Smooth muscle cell (in vitro differentiated cells): Measurements from ENCODE around the gene STPG4. TPM values are rescaled to one million over a fixed set of nuclear protein-coding genes. Genes with fewer than 3 reads are reported as not detected.

Experiments used
- DNase-seq: peaks from one replicate; lab custom pipeline; 2025; ENCODE audit not compliant: unreplicated experiment; lab: John Stamatoyannopoulos, UW
- H2AFZ ChIP-seq: fragments of 200-600 bp; sonication (generic); 2 replicates; pipeline ENCODE4 v1.6.0; 2016; ENCODE audit warnings: antibody characterized with exemption, low read depth, mild to moderate bottlenecking
- H3F3A ChIP-seq: fragments of 200-600 bp; sonication (generic); 2 replicates; pipeline ENCODE4 v1.6.0; 2017; ENCODE audit warnings: antibody characterized with exemption, low read depth
- H3K27ac ChIP-seq: fragments of 200-600 bp; sonication (generic); 2 replicates; pipeline ENCODE4 v1.5.1; 2016; ENCODE audit warnings: low read depth, mild to moderate bottlenecking
- H3K27me3 ChIP-seq: fragments of 200-600 bp; sonication (generic); 2 replicates; pipeline ENCODE4 v1.6.1; 2016; ENCODE audit warnings: low read depth, mild to moderate bottlenecking
- H3K36me3 ChIP-seq: fragments of 200-600 bp; sonication (generic); 2 replicates; pipeline ENCODE4 v1.5.1; 2016; ENCODE audit warnings: low read depth
- H3K4me1 ChIP-seq: fragments of 200-600 bp; sonication (generic); 2 replicates; pipeline ENCODE4 v1.5.1; 2016; ENCODE audit warnings: low read depth
- H3K4me2 ChIP-seq: fragments of 200-600 bp; sonication (generic); 2 replicates; pipeline ENCODE4 v1.6.0; 2016; ENCODE audit warnings: mild to moderate bottlenecking
- H3K4me3 ChIP-seq: fragments of 200-600 bp; sonication (generic); 2 replicates; pipeline ENCODE4 v1.5.1; 2016; ENCODE audit warnings: mild to moderate bottlenecking
- H3K79me2 ChIP-seq: fragments of 200-600 bp; sonication (generic); 2 replicates; pipeline ENCODE4 v1.6.0; 2016; ENCODE audit warnings: low read depth, mild to moderate bottlenecking
- H3K9ac ChIP-seq: fragments of 200-600 bp; sonication (generic); 2 replicates; pipeline ENCODE4 v1.6.0; 2016; ENCODE audit warnings: low read depth
- H3K9me3 ChIP-seq: fragments of 200-600 bp; sonication (generic); replicated peaks from 2 replicates; pipeline ENCODE4 v1.5.1; 2016; ENCODE audit warnings: low read depth
- H4K20me1 ChIP-seq: fragments of 200-600 bp; sonication (generic); 2 replicates; pipeline ENCODE4 v1.6.0; 2016; ENCODE audit warnings: low read depth
- CTCF ChIP-seq: fragments of 200-600 bp; sonication (generic); IDR thresholded peaks from 2 replicates; pipeline ENCODE4 v1.5.1; 2017; ENCODE audit warnings: borderline replicate concordance, mild to moderate bottlenecking, antibody characterized with exemption; ENCODE audit not compliant: insufficient read depth, poor library complexity, severe bottlenecking
- WGBS: methylation state at CpG from one replicate; pipeline ENCODE4 v1.1.7; 2016; ENCODE audit warnings: low lambda C conversion rate; 5-methylcytosine and 5-hydroxymethylcytosine counted together
- polyA plus RNA-seq: library from polyadenylated mRNA; unstranded; fragments of >200 nt; fragmentation: Nextera tagmentation; extraction: Ambion mirVana; gene quantifications from 2 replicates; pipeline ENCODE4 v1.2.1, GENCODE V29; 2016
- total RNA-seq: library from RNA; depleted of rRNA; stranded (reverse); fragments of >200 nt; gene quantifications from 2 replicates; pipeline ENCODE4 v1.2.3, GENCODE V29; 2014

STPG4 gene
- total and polyA plus RNA-seq, 2 experiments from 2014 or later, result 0.54 TPM; not detected in 1

- Histone ChIP-seq H3K27me3 (no peaks in the 10 kb centered on the region), H3K27ac (peak overlapping the region; percentile 71), H3F3A (peaks cover 14% of the 10 kb centered on the region), H3K79me2 (no peaks in the 10 kb centered on the region), H3K9me3 (no peaks in the 10 kb centered on the region), H3K36me3 (no peaks in the 10 kb centered on the region), H3K4me1 (no peaks in the 10 kb centered on the region), H3K9ac (no peak overlapping the region), H3K4me2 (no peak overlapping the region), H2AFZ (no peak overlapping the region), H4K20me1 (no peaks in the 10 kb centered on the region), H3K4me3 (no peak overlapping the region)
- no peak for DNase-seq
- 83% methylated on average over 3 of the region's 3 CpGs for WGBS
- TF ChIP-seq CTCF, result no peak
These were observed 13.6 kb downstream of the STPG4 start for GRCh38 chr2:47141520-47141919.

DNA sequence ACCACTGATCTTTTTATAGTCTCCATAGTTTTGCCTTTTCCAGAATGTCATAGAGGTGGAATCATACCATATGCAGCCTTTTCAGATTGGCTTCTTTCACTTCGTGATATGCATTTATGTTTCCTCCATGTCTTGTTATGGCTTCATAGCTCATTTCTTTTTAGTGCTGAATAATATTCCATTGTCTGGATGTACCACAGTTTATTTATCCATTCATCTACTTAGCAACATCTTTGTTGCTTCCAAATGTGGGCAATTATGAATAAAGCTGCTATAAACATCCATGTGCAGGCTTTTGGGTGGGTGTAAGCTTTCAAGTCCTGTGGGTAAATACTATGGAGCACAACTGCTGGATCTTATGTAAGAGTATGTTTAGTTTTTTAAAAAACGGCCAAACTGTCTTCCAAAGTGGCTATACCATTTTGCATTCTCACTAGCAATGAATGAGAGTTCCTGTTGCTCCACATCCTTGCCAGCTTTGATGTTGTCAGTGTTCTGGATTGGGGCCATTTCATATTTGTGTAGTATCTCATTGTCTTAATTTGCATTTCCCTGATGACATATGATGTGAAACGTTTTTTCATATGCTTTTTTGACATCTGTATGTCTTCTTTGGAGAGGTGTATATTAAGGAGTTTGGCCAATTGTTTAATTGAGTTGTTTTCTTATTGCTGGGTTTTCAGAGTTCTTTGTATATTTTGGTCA is 20.6 kb downstream of the STPG4 start:
- H3K79me2 ChIP-seq, result no peaks in the 10 kb centered on the region
- H3K4me1 ChIP-seq, result no peaks in the 10 kb centered on the region
- no peak overlapping the region for H3K9ac ChIP-seq
- H3K4me2 ChIP-seq, result no peak overlapping the region
- DNase-seq, result no peak
- no peaks in the 10 kb centered on the region for H4K20me1 ChIP-seq
- H3K4me3 ChIP-seq, result no peak overlapping the region
- no peaks in the 10 kb centered on the region for H3K27me3 ChIP-seq
- 90% methylated on average over 3 of the region's 3 CpGs for WGBS
- H3K27ac ChIP-seq, result no peak overlapping the region
- no peak for TF ChIP-seq CTCF
- no peaks in the 10 kb centered on the region for H3K9me3 ChIP-seq
- no peaks in the 10 kb centered on the region for H3F3A ChIP-seq
- no peak overlapping the region for H2AFZ ChIP-seq
- no peaks in the 10 kb centered on the region for H3K36me3 ChIP-seq

- no peaks in the 10 kb centered on the region for H3F3A ChIP-seq
- no peak overlapping the region for H3K4me3 ChIP-seq
- no peaks in the 10 kb centered on the region for H4K20me1 ChIP-seq
- no peak overlapping the region for H3K4me2 ChIP-seq
- no peak for DNase-seq
- WGBS, result 98% methylated on average over 4 of the region's 4 CpGs
- H3K27me3 ChIP-seq, result no peaks in the 10 kb centered on the region
- no peak overlapping the region for H3K27ac ChIP-seq
- H3K79me2 ChIP-seq, result no peaks in the 10 kb centered on the region
- no peaks in the 10 kb centered on the region for H3K36me3 ChIP-seq
- H3K9me3 ChIP-seq, result no peaks in the 10 kb centered on the region
- TF ChIP-seq CTCF, result no peak
- no peaks in the 10 kb centered on the region for H3K4me1 ChIP-seq
- H2AFZ ChIP-seq, result no peak overlapping the region
- H3K9ac ChIP-seq, result no peak overlapping the region
These were observed 22.1 kb downstream of the STPG4 start for GRCh38 chr2:47133046-47133445.

- no peaks in the 10 kb centered on the region for H3K36me3 ChIP-seq
- H4K20me1 ChIP-seq, result no peaks in the 10 kb centered on the region
- WGBS, result 74% methylated on average over 8 of the region's 8 CpGs
- TF ChIP-seq CTCF, result no peak
- H3K79me2 ChIP-seq, result no peaks in the 10 kb centered on the region
- no peak overlapping the region for H3K9ac ChIP-seq
- H3K9me3 ChIP-seq, result no peaks in the 10 kb centered on the region
- no peak for DNase-seq
- H3K27me3 ChIP-seq, result no peaks in the 10 kb centered on the region
- H2AFZ ChIP-seq, result no peak overlapping the region
- no peak overlapping the region for H3K4me3 ChIP-seq
- H3K27ac ChIP-seq, result no peak overlapping the region
- no peaks in the 10 kb centered on the region for H3F3A ChIP-seq
- no peak overlapping the region for H3K4me2 ChIP-seq
- H3K4me1 ChIP-seq, result no peaks in the 10 kb centered on the region
These were observed 25.9 kb downstream of the STPG4 start for GRCh38 chr2:47129191-47129706.
